HepG2 (cell line): ENCODE measurements around the gene MB21D2.

Experiments used
- ISL2 ChIP-seq: sonication (generic); formaldehyde crosslinking; IDR thresholded peaks from 2 replicates; pipeline ENCODE4 v1.5.0; 2020; ENCODE audit warnings: missing genetic modification reagents
- NFRKB ChIP-seq: fragments of 450-650 bp; IDR thresholded peaks from 2 replicates; pipeline ENCODE4 v1.6.1; 2017
- ZMYM4 ChIP-seq: sonication (generic); formaldehyde crosslinking; IDR thresholded peaks from 2 replicates; pipeline ENCODE4 v1.8.1; 2023; ENCODE audit warnings: mild to moderate bottlenecking, missing genetic modification reagents
- TF ChIP-seq, protein P1 (sequence below): sonication (generic); formaldehyde crosslinking; IDR thresholded peaks from 2 replicates; pipeline ENCODE4 v1.4.0; 2020; ENCODE audit warnings: missing genetic modification reagents, borderline replicate concordance
- TF ChIP-seq, protein P2 (sequence below): fragments of 450-650 bp; IDR thresholded peaks from 2 replicates; pipeline ENCODE4 v1.6.1; 2016
- TF ChIP-seq, protein P3 (sequence below), 2 experiments: IDR thresholded peaks; 2 replicates each; pipeline ENCODE4 v1.6.1; 2011 to 2012; ENCODE audit warnings: low read length in 2 of 2, borderline replicate concordance in 1 of 2, low read depth in 1 of 2, mild to moderate bottlenecking in 1 of 2, moderate library complexity in 1 of 2
- TF ChIP-seq, protein P4 (sequence below): IDR thresholded peaks from 2 replicates; pipeline ENCODE4 v1.6.1; 2012; ENCODE audit warnings: inconsistent platforms

DNA sequence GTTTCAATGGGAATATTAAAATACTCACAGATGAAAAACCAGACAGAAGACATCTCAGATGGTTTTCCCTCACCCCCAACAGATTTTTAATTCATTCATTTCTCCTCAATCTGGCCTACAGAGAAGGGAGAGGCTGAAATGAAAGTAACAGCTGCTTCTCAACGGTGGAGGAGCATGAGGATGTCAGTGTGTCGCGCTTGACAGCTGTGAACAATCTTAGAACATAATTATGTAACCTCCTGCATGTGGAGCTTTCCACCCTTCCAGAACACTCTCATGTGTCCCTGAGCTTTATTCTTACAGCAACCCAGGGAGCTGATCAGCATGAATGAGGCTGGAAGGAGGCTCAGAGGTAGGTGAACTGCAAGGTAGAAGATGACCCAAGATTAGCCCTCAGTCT is 52.7 kb downstream of the MB21D2 start:
- no peak for TF ChIP-seq NFRKB
- no peak for TF ChIP-seq ZMYM4 (CRISPR knock-in tag)
- TF ChIP-seq, protein P1, sequence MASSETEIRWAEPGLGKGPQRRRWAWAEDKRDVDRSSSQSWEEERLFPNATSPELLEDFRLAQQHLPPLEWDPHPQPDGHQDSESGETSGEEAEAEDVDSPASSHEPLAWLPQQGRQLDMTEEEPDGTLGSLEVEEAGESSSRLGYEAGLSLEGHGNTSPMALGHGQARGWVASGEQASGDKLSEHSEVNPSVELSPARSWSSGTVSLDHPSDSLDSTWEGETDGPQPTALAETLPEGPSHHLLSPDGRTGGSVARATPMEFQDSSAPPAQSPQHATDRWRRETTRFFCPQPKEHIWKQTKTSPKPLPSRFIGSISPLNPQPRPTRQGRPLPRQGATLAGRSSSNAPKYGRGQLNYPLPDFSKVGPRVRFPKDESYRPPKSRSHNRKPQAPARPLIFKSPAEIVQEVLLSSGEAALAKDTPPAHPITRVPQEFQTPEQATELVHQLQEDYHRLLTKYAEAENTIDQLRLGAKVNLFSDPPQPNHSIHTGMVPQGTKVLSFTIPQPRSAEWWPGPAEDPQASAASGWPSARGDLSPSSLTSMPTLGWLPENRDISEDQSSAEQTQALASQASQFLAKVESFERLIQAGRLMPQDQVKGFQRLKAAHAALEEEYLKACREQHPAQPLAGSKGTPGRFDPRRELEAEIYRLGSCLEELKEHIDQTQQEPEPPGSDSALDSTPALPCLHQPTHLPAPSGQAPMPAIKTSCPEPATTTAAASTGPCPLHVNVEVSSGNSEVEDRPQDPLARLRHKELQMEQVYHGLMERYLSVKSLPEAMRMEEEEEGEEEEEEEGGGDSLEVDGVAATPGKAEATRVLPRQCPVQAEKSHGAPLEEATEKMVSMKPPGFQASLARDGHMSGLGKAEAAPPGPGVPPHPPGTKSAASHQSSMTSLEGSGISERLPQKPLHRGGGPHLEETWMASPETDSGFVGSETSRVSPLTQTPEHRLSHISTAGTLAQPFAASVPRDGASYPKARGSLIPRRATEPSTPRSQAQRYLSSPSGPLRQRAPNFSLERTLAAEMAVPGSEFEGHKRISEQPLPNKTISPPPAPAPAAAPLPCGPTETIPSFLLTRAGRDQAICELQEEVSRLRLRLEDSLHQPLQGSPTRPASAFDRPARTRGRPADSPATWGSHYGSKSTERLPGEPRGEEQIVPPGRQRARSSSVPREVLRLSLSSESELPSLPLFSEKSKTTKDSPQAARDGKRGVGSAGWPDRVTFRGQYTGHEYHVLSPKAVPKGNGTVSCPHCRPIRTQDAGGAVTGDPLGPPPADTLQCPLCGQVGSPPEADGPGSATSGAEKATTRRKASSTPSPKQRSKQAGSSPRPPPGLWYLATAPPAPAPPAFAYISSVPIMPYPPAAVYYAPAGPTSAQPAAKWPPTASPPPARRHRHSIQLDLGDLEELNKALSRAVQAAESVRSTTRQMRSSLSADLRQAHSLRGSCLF (CRISPR knock-in tag) = no peak
- TF ChIP-seq, protein P2, sequence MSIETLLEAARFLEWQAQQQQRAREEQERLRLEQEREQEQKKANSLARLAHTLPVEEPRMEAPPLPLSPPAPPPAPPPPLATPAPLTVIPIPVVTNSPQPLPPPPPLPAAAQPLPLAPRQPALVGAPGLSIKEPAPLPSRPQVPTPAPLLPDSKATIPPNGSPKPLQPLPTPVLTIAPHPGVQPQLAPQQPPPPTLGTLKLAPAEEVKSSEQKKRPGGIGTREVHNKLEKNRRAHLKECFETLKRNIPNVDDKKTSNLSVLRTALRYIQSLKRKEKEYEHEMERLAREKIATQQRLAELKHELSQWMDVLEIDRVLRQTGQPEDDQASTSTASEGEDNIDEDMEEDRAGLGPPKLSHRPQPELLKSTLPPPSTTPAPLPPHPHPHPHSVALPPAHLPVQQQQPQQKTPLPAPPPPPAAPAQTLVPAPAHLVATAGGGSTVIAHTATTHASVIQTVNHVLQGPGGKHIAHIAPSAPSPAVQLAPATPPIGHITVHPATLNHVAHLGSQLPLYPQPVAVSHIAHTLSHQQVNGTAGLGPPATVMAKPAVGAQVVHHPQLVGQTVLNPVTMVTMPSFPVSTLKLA = no peak
- TF ChIP-seq, protein P3, sequence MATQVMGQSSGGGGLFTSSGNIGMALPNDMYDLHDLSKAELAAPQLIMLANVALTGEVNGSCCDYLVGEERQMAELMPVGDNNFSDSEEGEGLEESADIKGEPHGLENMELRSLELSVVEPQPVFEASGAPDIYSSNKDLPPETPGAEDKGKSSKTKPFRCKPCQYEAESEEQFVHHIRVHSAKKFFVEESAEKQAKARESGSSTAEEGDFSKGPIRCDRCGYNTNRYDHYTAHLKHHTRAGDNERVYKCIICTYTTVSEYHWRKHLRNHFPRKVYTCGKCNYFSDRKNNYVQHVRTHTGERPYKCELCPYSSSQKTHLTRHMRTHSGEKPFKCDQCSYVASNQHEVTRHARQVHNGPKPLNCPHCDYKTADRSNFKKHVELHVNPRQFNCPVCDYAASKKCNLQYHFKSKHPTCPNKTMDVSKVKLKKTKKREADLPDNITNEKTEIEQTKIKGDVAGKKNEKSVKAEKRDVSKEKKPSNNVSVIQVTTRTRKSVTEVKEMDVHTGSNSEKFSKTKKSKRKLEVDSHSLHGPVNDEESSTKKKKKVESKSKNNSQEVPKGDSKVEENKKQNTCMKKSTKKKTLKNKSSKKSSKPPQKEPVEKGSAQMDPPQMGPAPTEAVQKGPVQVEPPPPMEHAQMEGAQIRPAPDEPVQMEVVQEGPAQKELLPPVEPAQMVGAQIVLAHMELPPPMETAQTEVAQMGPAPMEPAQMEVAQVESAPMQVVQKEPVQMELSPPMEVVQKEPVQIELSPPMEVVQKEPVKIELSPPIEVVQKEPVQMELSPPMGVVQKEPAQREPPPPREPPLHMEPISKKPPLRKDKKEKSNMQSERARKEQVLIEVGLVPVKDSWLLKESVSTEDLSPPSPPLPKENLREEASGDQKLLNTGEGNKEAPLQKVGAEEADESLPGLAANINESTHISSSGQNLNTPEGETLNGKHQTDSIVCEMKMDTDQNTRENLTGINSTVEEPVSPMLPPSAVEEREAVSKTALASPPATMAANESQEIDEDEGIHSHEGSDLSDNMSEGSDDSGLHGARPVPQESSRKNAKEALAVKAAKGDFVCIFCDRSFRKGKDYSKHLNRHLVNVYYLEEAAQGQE (IDR thresholded peaks at IDR 0.05; ENCODE audit: borderline replicate concordance in 1 of 2, low read depth in 1 of 2, low read length in 2 of 2) = no peak
- TF ChIP-seq, protein P4, sequence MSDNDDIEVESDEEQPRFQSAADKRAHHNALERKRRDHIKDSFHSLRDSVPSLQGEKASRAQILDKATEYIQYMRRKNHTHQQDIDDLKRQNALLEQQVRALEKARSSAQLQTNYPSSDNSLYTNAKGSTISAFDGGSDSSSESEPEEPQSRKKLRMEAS = no peak
- TF ChIP-seq ISL2 (CRISPR knock-in tag) = no peak
